ENCODE measurements around the gene TP73.

The TP73 gene

DNA sequence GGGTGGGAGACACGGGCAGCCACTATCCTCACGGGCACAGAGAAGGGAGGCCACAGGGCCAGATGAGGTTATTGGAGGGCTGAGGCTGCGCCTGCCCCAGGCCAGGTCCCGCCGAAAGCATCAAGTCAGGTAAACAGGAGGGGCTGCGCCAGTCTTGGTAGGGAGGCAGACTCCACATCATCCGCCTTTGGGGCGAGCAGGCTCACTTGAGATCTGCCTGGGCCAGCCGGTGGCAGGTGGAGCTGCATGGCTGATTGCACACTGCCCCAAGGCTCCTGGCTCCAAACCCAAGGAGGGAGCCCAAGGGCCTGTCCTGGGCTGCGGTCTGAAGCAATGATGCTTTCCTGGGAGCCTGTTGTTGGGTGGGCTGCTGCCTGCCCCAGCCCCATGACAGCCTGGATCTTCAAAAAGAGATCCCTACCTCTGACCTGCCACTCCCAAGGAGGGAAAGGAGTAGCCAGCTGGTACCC, 124.8 kb downstream of the TP73 start:
- Histone ChIP-seq H3K36me3 (ENCODE audit: control insufficient read depth, low read length) (peaks cover 32% of the 10 kb centered on the region), H3K4me1 (ENCODE audit: control insufficient read depth, low read length) (peaks cover 21% of the 10 kb centered on the region), H3K9me3 (ENCODE audit: control insufficient read depth, insufficient read depth, low read length) (no peaks in the 10 kb centered on the region), H3K79me2 (ENCODE audit: control insufficient read depth, low read length) (no peaks in the 10 kb centered on the region), H3K9me2 (replicated peaks; ENCODE audit: control insufficient read depth, low read length) (no peaks in the 10 kb centered on the region), H3F3A (ENCODE audit: control insufficient read depth, insufficient read depth) (no peaks in the 10 kb centered on the region), H3K27me3 (ENCODE audit: control insufficient read depth, low read length) (peaks cover 17% of the 10 kb centered on the region), H3K4me3 (ENCODE audit: low read length) (no peak overlapping the region), H3K27ac (ENCODE audit: low read depth, low read length) (no peak overlapping the region), H3K4me2 (ENCODE audit: low read length) (no peak overlapping the region), H4K20me1 (ENCODE audit: control insufficient read depth, insufficient read depth, low read depth, low read length) (no peaks in the 10 kb centered on the region)
- TF ChIP-seq, protein P1, sequence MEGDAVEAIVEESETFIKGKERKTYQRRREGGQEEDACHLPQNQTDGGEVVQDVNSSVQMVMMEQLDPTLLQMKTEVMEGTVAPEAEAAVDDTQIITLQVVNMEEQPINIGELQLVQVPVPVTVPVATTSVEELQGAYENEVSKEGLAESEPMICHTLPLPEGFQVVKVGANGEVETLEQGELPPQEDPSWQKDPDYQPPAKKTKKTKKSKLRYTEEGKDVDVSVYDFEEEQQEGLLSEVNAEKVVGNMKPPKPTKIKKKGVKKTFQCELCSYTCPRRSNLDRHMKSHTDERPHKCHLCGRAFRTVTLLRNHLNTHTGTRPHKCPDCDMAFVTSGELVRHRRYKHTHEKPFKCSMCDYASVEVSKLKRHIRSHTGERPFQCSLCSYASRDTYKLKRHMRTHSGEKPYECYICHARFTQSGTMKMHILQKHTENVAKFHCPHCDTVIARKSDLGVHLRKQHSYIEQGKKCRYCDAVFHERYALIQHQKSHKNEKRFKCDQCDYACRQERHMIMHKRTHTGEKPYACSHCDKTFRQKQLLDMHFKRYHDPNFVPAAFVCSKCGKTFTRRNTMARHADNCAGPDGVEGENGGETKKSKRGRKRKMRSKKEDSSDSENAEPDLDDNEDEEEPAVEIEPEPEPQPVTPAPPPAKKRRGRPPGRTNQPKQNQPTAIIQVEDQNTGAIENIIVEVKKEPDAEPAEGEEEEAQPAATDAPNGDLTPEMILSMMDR (IDR thresholded peaks at IDR 0.05; ENCODE audit: low read depth, low read length, poor library complexity, severe bottlenecking) = no peak
- TF ChIP-seq EZH2phosphoT487 (IDR thresholded peaks at IDR 0.05; ENCODE audit: borderline replicate concordance, low read length) = no peak

DNA sequence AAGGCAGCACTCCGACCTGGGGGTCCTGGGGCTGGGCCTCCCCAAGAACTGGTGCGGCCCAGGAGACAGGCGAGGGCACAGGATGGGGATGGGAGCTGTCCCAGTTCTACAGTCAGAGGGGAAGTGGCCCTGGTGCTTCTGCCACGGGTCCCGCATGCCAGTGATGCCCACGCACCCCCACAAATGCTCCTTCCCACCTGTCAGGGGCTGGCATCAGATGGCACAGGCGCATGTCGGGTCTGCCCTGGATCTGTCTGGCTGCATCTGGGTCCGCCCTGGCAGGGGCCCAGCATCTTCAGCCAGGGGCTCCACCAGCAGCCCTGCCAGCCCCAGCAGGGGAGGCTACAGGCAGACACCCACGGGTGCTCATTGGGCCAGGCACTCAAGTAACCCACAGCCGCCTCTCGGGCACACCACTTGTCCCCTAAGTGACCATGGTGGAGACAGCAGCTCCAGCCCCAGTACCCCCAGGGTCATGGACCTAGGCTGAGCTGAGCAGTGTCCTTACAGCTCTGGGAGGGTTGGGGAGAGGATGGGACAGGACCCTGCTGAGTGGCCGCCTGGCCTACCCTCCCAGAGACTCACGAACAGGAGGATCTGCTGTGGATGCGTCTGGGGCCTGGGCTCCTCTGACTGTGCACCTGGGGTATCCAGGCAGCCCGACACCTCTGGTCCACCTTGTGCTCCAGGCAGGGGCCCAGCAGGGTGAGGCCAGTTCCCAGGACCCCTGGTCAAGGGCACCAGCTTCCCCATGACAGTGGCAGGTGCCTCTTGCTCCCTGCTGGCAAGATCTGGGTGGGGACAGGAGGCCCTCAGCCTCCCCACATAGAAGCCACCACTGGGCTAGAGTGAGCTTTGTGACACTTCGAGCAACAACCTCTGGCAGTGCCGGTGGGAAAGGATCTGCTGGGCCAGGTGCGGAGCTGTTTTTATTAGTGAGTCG, 125.6 kb downstream of the TP73 start:
- Histone ChIP-seq H3K9me3 (ENCODE audit: control insufficient read depth, insufficient read depth, low read length) (no peaks in the 10 kb centered on the region), H3K27me3 (ENCODE audit: control insufficient read depth, low read length) (peaks cover 14% of the 10 kb centered on the region), H3K4me3 (ENCODE audit: low read length) (no peak overlapping the region), H3K27ac (ENCODE audit: low read depth, low read length) (no peak overlapping the region), H3K4me2 (ENCODE audit: low read length) (no peak overlapping the region), H3K36me3 (ENCODE audit: control insufficient read depth, low read length) (peaks cover 40% of the 10 kb centered on the region), H3F3A (ENCODE audit: control insufficient read depth, insufficient read depth) (no peaks in the 10 kb centered on the region), H3K79me2 (ENCODE audit: control insufficient read depth, low read length) (no peaks in the 10 kb centered on the region), H3K9me2 (replicated peaks; ENCODE audit: control insufficient read depth, low read length) (no peaks in the 10 kb centered on the region), H3K4me1 (ENCODE audit: control insufficient read depth, low read length) (peaks cover 16% of the 10 kb centered on the region), H4K20me1 (ENCODE audit: control insufficient read depth, insufficient read depth, low read depth, low read length) (no peaks in the 10 kb centered on the region)
- TF ChIP-seq, protein P1 (IDR thresholded peaks at IDR 0.05; ENCODE audit: low read depth, low read length, poor library complexity, severe bottlenecking) = no peak
- TF ChIP-seq EZH2phosphoT487 (IDR thresholded peaks at IDR 0.05; ENCODE audit: borderline replicate concordance, low read length) = no peak

DNA sequence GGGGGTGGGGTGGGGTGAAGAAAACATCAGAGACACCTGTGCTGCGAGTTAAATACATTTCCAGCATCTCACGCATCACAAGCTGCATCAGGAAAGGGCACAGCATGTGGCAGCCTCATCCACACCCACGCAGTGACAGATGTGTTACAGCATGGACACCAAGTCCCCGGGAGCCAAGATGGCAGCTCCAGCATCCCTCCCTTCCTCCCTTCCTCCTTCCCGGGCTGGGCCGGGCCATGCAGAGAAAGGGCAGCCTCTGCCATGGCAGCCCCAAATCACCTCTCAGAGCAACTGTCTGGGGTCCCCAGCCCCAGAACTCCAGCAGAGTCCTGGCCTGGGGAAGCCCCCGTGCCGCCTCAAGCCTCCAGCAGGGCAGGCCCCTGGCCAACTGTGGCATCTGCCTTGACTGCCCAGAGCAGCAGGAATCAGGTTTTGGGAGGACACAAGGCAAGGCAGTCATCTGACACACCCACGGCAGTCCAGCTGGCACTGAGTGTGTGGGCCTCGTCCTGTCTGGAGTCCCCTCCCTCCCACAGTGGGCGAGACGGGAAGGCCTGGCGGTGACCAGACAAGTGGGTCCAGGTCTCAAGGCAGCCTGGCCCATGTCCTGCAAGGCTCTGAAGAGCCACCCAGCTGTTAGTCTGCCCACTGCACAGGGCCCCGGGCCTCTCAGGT, 126.4 kb downstream of the TP73 start:
- Histone ChIP-seq H3K27me3 (ENCODE audit: control insufficient read depth, low read length) (peaks cover 6% of the 10 kb centered on the region), H3K4me3 (ENCODE audit: low read length) (no peak overlapping the region), H3K79me2 (ENCODE audit: control insufficient read depth, low read length) (no peaks in the 10 kb centered on the region), H3K4me1 (ENCODE audit: control insufficient read depth, low read length) (peaks cover 14% of the 10 kb centered on the region), H3K27ac (ENCODE audit: low read depth, low read length) (no peak overlapping the region), H3K9me2 (replicated peaks; ENCODE audit: control insufficient read depth, low read length) (no peaks in the 10 kb centered on the region), H3F3A (ENCODE audit: control insufficient read depth, insufficient read depth) (no peaks in the 10 kb centered on the region), H3K9me3 (ENCODE audit: control insufficient read depth, insufficient read depth, low read length) (no peaks in the 10 kb centered on the region), H4K20me1 (ENCODE audit: control insufficient read depth, insufficient read depth, low read depth, low read length) (no peaks in the 10 kb centered on the region), H3K36me3 (ENCODE audit: control insufficient read depth, low read length) (peaks cover 48% of the 10 kb centered on the region), H3K4me2 (ENCODE audit: low read length) (no peak overlapping the region)
- TF ChIP-seq EZH2phosphoT487 (IDR thresholded peaks at IDR 0.05; ENCODE audit: borderline replicate concordance, low read length) = no peak
- TF ChIP-seq, protein P1 (IDR thresholded peaks at IDR 0.05; ENCODE audit: low read depth, low read length, poor library complexity, severe bottlenecking) = no peak

Data from DOHH2 (cell line).